Activated T-helper 2 cell treated with anti-CD3 and anti-CD28 coated beads, Interferon-gamma antibody, Interleukin-2, Interleukin-4, amounts not matched to agents 10 μg/mL and 5 μg/mL and 100 μg/mL, durations not matched to agents 14 hours and 24 hours and 36 hours (primary cell): ENCODE data around the gene UBXN2A. TPM values are rescaled to one million over a fixed set of nuclear protein-coding genes. Genes with fewer than 3 reads are reported as not detected.

ENCODE experiments used
- DNase-seq: peaks from one replicate; pipeline ENCODE4 v3.0.0; 2021; ENCODE audit warnings: low spot score
- H3K27ac Mint-ChIP-seq: one replicate; pipeline ENCODE4 v1.8.0; 2021; ENCODE audit warnings: mixed read lengths
- H3K27me3 Mint-ChIP-seq: one replicate; pipeline ENCODE4 v1.8.0; 2021; ENCODE audit warnings: low read depth, mixed read lengths
- H3K36me3 Mint-ChIP-seq: one replicate; pipeline ENCODE4 v1.8.0; 2021; ENCODE audit warnings: low read depth, mixed read lengths
- H3K4me1 Mint-ChIP-seq: one replicate; pipeline ENCODE4 v1.8.0; 2021; ENCODE audit warnings: low read depth, mixed read lengths
- H3K4me3 Mint-ChIP-seq: one replicate; pipeline ENCODE4 v1.8.0; 2021; ENCODE audit warnings: low read depth, mild to moderate bottlenecking, moderate library complexity, mixed read lengths
- H3K9me3 Mint-ChIP-seq: one replicate; pipeline ENCODE4 v1.8.0; 2021; ENCODE audit warnings: mixed read lengths
- intact Hi-C: fragments of 100-400 bp; cut with micrococcal nuclease; formaldehyde crosslinking; loops from one replicate; pipeline ENCODE4 v1.15.1; 2023
- total RNA-seq: library from RNA; stranded (reverse); gene quantifications from 2 replicates; pipeline ENCODE4 v1.2.3, GENCODE V29; 2022

Gene UBXN2A, protein sequence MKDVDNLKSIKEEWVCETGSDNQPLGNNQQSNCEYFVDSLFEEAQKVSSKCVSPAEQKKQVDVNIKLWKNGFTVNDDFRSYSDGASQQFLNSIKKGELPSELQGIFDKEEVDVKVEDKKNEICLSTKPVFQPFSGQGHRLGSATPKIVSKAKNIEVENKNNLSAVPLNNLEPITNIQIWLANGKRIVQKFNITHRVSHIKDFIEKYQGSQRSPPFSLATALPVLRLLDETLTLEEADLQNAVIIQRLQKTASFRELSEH
- total RNA-seq: 17.6 and 18.3 TPM in 2 replicates

DNA sequence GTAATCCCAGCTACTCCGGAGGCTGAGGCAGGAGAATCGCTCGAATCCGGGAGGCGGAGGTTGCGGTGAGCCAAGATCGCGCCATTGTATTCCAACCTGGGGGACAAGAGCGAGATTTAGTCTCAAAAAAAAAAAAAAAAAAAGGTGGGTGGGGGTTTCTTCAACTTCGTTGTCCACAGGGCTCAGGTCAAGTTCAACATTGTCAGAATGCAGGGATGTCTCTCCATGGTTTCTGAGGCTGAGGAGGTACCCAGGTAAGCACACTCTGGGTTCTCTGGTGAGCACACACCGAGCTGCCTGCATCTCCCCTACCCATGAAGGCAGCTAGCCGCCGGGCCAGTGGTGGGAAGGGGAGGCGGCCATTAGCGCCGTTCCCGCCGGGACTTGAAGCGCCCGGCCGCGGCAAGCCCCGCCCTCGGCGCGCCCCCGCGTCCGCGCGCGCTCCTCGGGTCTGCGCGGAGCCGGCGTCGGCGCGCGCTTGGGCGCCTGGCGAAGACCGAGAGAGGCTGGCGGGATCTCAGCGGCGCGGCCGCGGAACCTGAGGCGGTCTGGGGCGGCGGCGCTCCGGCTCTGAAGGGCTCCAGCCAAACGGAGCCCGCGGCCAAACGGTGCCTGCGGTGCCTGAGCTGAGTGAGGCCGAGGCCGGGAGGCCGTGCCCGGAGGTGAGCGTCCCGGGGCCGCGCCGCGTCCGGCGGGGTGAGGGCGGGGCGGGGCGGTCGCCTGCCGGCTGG, at the start of gene UBXN2A:
Gene UBXN2A, plus strand, starts transcription at position 477 of the 731 bp plus-strand sequence. CDS start 17,852 bp downstream, outside the sequence.
- Mint-ChIP-seq H3K36me3 (peaks cover 22% of the 10 kb centered on the region), H3K27ac (peak within 1 kb of the TSS; percentile 89), H3K9me3 (no peaks in the 10 kb centered on the region), H3K4me1 (peaks cover 27% of the 10 kb centered on the region), H3K27me3 (peaks cover 4% of the 10 kb centered on the region), H3K4me3 (peak within 1 kb of the TSS; percentile 92)
- intact Hi-C loops: loop anchor here (1.0 to 10.0 kb wide), 3 partner anchors 13 to 1035 kb away; partner anchors contain the start of genes ATAD2B, DNAJC27 and WDCP
- peak; percentile 75 for DNase-seq

DNA sequence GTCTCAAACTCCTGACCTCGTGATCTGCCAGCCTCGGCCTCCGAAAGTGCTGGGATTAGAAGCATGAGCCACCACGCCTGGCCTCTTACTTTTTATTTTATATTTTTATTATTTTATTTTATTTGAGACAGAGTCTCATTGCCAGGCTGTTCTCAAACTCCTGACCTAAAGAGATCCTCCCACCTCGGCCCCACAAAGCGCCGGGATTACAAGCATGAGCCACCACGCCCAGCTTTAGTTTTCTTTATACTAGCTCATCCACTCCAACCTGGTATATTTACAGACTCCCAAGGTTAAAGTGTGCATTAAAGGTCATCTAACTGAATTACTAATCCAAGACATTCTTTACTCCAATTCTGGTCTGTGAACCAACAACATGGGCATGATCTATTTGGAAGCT, 40.1 kb upstream of the UBXN2A start:
- Mint-ChIP-seq H3K27me3 (no peaks in the 10 kb centered on the region), H3K9me3 (no peaks in the 10 kb centered on the region), H3K4me1 (peaks cover 9% of the 10 kb centered on the region), H3K4me3 (no peak overlapping the region), H3K36me3 (peaks cover 2% of the 10 kb centered on the region), H3K27ac (no peak overlapping the region)
- intact Hi-C loops: no loop called here
- no peak for DNase-seq

DNA sequence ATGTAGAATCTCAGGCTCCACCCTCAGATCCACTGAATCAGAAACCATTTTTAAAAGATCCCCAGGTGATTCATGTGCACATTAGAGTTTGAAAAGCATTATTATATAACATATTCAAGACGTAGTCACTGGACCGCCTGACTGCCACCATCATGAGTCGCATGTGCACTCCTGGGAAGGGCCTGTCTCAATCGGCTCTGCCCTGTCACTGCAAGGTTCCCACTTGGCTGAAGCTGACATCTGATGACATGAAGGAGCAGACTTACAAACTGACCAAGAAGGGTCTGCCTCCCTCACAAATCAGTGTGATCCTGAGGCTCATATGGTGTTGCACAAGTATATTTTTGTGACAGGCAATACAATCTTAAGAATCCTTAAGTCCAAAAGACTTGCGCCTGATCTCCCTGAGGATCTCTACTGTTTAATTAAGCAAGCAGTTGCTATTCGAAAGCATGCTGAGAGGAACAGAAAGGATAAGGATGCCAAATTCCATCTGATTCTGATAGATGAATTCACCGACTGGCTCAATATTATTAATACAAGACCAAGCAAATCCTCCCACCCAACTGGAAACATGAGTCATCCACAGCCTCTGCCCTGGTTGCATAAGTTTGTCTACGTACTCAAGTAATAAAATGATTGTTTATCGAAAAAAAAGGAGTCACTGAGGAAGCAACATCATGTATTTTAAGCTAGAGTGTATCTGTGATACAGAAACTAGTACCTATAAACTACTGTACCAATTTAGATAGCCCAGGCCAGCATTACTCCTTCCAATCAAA, 39.5 kb upstream of the UBXN2A start:
- intact Hi-C loops: no loop called here
- H3K9me3 Mint-ChIP-seq: no peaks in the 10 kb centered on the region
- H3K36me3 Mint-ChIP-seq: peaks cover 2% of the 10 kb centered on the region
- no peak overlapping the region for H3K4me3 Mint-ChIP-seq
- no peak overlapping the region for H3K27ac Mint-ChIP-seq
- no peak for DNase-seq
- peaks cover 12% of the 10 kb centered on the region for H3K4me1 Mint-ChIP-seq
- no peaks in the 10 kb centered on the region for H3K27me3 Mint-ChIP-seq

DNA sequence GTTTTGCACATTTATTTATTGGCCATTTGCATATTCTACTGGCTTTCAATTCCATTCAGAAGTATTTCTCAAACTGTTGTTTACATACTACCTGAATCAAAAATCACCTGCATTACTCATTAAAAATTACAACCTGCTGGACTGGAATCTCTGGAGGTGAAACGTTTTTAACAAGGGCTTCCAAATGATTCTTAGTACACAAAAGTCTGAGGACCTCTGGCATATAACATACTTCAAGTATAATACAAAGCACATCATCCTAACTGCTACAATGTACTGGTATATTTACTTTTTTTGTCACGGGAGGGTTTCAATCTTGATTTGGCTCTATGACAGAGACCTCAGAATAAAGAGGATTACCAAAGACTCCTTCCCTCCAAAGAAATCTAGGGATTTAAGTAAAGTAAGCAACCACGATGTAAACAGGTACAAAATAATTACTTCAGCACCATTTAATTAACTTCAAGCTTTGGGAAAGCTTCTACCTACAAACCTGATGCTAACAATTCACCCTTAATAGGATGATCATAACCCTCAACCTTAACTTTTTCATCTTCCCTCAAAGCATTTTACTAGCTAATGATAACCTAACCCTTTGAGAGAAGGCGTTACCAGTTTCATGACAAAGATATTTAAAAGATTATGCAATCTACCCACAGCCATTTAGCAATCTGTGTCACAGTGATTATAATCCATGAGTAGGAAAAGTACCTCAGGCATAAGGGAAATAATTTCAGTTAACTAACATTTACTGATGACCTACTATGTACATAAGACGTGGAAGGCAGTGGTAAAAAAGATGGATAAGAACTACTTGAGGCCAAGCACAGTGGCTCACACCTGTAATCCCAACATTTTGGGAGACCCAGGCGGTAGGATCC, 38.1 kb upstream of the UBXN2A start:
- Mint-ChIP-seq H3K4me1 (peaks cover 12% of the 10 kb centered on the region), H3K27me3 (no peaks in the 10 kb centered on the region), H3K4me3 (no peak overlapping the region), H3K36me3 (peaks cover 2% of the 10 kb centered on the region), H3K9me3 (no peaks in the 10 kb centered on the region), H3K27ac (no peak overlapping the region)
- no peak for DNase-seq
- intact Hi-C loops: no loop called here

DNA sequence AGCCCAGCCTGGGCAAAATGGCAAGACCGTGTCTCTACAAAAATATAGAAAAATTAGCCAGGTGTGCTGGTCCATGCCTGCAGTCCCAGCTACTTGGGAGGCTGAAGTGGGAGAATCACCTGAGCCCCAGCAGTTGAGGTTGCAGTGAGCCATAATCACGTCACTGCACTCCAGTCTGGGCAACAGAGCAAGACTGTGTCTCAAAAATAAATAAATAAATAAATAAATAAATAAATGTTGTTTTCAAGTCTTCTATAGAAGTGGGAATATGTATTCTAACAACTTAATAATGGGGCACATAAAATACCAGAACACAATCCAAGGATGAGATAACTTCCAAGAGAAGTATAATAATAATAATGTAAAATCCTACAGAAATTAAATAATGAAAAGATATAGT, 37.2 kb upstream of the UBXN2A start:
- no peak overlapping the region for H3K4me3 Mint-ChIP-seq

DNA sequence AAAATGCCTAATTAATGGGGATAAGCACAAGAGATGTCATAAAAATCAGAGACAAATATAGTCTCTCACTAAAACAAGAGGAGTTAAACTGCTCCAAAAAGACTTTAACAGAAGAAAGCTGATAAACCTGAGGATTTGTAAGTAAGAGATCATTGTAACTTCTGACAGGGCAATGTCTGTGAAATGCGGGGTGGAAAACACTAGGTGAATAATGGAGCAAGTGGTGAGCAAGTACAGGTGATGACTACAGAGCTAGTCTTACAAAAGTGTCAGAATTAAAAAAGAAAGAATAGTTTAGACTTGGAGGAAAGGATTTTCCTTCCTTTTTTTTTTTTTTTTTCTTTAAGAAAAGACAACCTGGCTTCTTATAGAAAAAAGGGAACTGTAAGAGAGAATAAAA, 36.0 kb upstream of the UBXN2A start:
- Mint-ChIP-seq H3K4me1 (peaks cover 11% of the 10 kb centered on the region), H3K9me3 (no peaks in the 10 kb centered on the region), H3K27ac (no peak overlapping the region), H3K36me3 (no peaks in the 10 kb centered on the region), H3K4me3 (no peak overlapping the region), H3K27me3 (no peaks in the 10 kb centered on the region)
- no peak for DNase-seq
- intact Hi-C loops: no loop called here

More for the DNA sequence above, 37.2 kb upstream of the UBXN2A start:
- no peaks in the 10 kb centered on the region for H3K9me3 Mint-ChIP-seq
- no peak for DNase-seq
- H3K36me3 Mint-ChIP-seq: peaks cover 2% of the 10 kb centered on the region
- H3K4me1 Mint-ChIP-seq: peaks cover 12% of the 10 kb centered on the region
- H3K27ac Mint-ChIP-seq: no peak overlapping the region
- intact Hi-C loops: no loop called here
- no peaks in the 10 kb centered on the region for H3K27me3 Mint-ChIP-seq

DNA sequence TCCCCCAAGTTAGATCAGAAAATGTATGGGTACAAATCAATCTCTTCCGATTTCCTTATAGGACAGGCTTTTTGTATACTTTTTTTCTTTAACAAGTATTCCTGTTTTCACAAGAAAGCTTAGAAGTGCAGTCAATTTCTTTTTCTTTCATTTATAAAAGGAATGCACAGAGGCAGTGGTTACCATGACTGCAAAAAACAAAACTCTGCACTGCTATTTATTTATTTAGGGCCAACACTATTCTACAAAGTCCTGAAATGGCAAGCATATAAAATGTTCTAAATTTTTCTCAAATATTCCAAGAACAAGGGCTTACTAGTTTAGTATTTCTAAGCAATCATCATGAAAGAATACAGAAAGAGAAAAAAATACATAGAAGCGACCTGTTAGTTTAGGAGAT, 35.6 kb upstream of the UBXN2A start:
- Mint-ChIP-seq H3K9me3 (no peaks in the 10 kb centered on the region), H3K4me1 (peaks cover 11% of the 10 kb centered on the region), H3K36me3 (peaks cover 3% of the 10 kb centered on the region), H3K4me3 (no peak overlapping the region), H3K27me3 (no peaks in the 10 kb centered on the region), H3K27ac (no peak overlapping the region)
- intact Hi-C loops: no loop called here
- DNase-seq: no peak

DNA sequence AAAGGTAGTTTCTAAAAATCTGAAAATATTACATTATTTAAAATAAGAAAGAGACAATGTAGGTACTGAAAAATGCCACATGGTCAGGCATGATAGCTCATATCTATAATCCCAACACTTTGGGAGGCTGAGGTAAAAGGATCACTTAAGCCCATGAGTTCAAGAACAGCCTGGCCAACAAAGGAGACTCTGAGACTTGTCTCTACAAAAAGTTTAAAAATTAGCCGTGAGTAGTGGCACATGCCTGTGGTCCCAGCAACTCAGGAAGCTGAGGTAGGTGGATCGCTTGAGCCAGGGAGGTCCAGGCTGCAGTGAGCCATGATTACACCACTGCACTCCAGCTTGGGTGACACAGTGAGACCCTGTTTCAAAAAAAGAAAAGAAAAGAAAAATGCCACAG, 35.1 kb upstream of the UBXN2A start:
- intact Hi-C loops: no loop called here
- no peak overlapping the region for H3K27ac Mint-ChIP-seq
- H3K4me3 Mint-ChIP-seq: no peak overlapping the region
- peaks cover 3% of the 10 kb centered on the region for H3K36me3 Mint-ChIP-seq
- peaks cover 11% of the 10 kb centered on the region for H3K4me1 Mint-ChIP-seq
- DNase-seq: no peak
- H3K27me3 Mint-ChIP-seq: no peaks in the 10 kb centered on the region
- no peaks in the 10 kb centered on the region for H3K9me3 Mint-ChIP-seq

DNA sequence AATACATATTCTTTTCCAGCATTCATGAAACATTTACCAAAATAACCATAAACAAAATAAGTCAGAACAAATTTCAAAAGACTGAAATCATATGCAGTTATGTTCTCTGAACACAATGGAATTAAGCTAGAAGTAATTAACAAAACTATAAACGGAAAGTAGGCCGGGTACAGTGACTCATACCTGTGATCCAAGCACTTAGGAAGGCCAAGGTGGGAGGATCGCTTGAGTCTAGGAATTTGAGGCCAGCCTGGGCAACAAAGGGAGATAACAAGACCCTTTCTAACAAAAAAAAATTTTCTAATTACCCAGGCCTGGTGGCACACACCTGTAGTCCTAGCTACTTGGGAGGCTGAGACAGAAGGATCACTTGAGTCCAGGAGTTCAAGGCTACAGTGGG, 28.2 kb upstream of the UBXN2A start:
- Mint-ChIP-seq H3K9me3 (no peaks in the 10 kb centered on the region), H3K4me1 (peaks cover 19% of the 10 kb centered on the region), H3K27ac (no peak overlapping the region), H3K27me3 (no peaks in the 10 kb centered on the region), H3K4me3 (no peak overlapping the region), H3K36me3 (peaks cover 8% of the 10 kb centered on the region)
- DNase-seq: no peak
- intact Hi-C loops: no loop called here

DNA sequence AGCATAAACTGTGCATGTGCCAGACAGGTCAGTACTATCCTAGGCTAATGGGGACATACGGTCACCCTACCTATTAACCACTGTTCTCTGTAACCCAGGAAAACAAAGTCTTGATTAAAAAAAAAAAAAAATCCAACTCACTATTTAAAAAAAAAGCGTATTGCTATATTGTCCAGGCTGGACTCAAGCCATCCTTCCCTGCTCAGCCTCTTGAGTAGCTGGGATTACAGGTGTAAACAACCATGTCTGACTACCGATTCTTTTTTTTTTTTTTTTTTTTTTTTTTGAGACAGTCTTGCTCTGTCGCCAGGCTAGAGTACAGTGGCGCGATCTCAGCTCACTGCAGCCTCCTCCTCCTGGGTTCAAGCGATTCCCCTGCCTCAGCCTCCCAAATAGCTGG, 24.9 kb upstream of the UBXN2A start:
- intact Hi-C loops: no loop called here
- H3K9me3 Mint-ChIP-seq: no peaks in the 10 kb centered on the region
- H3K27ac Mint-ChIP-seq: no peak overlapping the region
- H3K4me1 Mint-ChIP-seq: peaks cover 29% of the 10 kb centered on the region
- H3K27me3 Mint-ChIP-seq: no peaks in the 10 kb centered on the region
- H3K4me3 Mint-ChIP-seq: no peak overlapping the region
- no peak for DNase-seq
- peaks cover 5% of the 10 kb centered on the region for H3K36me3 Mint-ChIP-seq

DNA sequence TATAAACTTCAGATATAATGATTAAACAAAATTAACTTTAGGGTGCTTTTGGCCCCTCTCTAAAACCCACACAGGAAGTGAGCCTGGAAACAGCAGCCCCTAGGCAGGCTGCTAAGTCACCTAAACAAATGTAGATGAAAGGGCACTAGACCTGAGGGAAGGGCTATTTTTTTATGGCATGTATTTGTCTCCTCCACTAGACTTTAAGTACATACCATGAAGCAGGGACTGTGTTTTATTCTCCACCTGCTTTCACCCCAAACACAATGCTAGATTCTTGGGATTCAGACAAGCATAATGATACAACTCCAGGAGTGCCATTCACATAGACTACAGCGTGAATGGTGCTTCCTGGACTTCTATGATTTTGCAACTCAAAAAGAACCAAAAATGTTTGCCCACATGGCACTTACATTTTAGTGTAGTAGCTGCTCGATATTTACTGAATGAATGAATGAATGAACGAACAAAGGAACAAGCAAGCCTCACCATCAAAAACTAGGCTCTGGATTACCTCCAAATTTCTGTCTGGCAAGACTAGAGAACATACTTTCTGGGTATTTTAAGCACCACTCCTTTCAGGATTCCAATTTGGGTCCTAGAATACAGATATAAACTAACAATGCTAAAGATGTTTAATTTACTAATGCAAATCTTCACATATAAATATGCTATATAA, 23.4 kb upstream of the UBXN2A start:
- DNase-seq: no peak
- no peak overlapping the region for H3K4me3 Mint-ChIP-seq
- H3K27ac Mint-ChIP-seq: peak overlapping the region; percentile 68
- intact Hi-C loops: no loop called here
- no peaks in the 10 kb centered on the region for H3K9me3 Mint-ChIP-seq
- H3K36me3 Mint-ChIP-seq: peaks cover 5% of the 10 kb centered on the region
- H3K4me1 Mint-ChIP-seq: peaks cover 28% of the 10 kb centered on the region
- H3K27me3 Mint-ChIP-seq: no peaks in the 10 kb centered on the region
